PC-3 (cell line): ENCODE data around the gene SPEN. TPM values are rescaled to one million over a fixed set of nuclear protein-coding genes. Genes with fewer than 3 reads are reported as not detected.

ENCODE experiments used
- ATAC-seq: fragments of 200-7000 bp; cut with Tn5 transposase; 2 replicates; pipeline ENCODE4 v1.9.1; 2020; ENCODE audit warnings: mild to moderate bottlenecking, moderate library complexity
- BruUV-seq: library from RNA; stranded (reverse); fragments of 400-500 nt; replicated peaks from 2 replicates; lab custom pipeline; 2021; lab: Mats Ljungman, UMichigan
- CTCF ChIA-PET: fragments of 300-600 bp; sonication (Branson Sonifier 250); formaldehyde crosslinking; loops from one replicate; lab custom pipeline; 2022; ENCODE audit warnings: antibody characterized with exemption; lab: Charles Lee
- POLR2A ChIA-PET: fragments of 300-600 bp; sonication (Branson Sonifier 250); formaldehyde crosslinking; loops from one replicate; lab custom pipeline; 2022; ENCODE audit warnings: antibody characterized with exemption; ENCODE audit not compliant: unreplicated experiment; lab: Charles Lee
- DNase-seq: peaks from one replicate; pipeline ENCODE4 v3.0.0-alpha.2; 2015
- H2AFZ ChIP-seq: fragments of 300-600 bp; sonication (generic); 2 replicates; pipeline ENCODE4 v1.6.0; 2016; ENCODE audit warnings: antibody characterized with exemption, low read length
- H3F3A ChIP-seq: fragments of 300-600 bp; sonication (generic); one replicate; pipeline ENCODE4 v1.6.0; 2017; ENCODE audit warnings: antibody characterized with exemption, low read length, control low read depth, mild to moderate bottlenecking; ENCODE audit not compliant: unreplicated experiment
- H3K27ac ChIP-seq: fragments of 300-600 bp; sonication (generic); 2 replicates; pipeline ENCODE4 v1.5.1; 2016; ENCODE audit warnings: mild to moderate bottlenecking, low read length
- H3K27me3 ChIP-seq: fragments of 300-600 bp; sonication (generic); 2 replicates; pipeline ENCODE4 v1.6.1; 2016; ENCODE audit warnings: low read length, mixed read lengths
- H3K36me3 ChIP-seq: fragments of 300-600 bp; sonication (generic); 2 replicates; pipeline ENCODE4 v1.6.1; 2016; ENCODE audit warnings: low read depth, mixed run types, low read length, mixed read lengths
- H3K4me1 ChIP-seq: fragments of 300-600 bp; sonication (generic); 2 replicates; pipeline ENCODE4 v1.5.1; 2016; ENCODE audit warnings: low read length; ENCODE audit not compliant: insufficient read depth
- H3K4me2 ChIP-seq: fragments of 300-600 bp; sonication (generic); 2 replicates; pipeline ENCODE4 v1.6.0; 2016; ENCODE audit warnings: low read length
- H3K4me3 ChIP-seq: fragments of 300-600 bp; sonication (generic); 2 replicates; pipeline ENCODE4 v1.5.1; 2016; ENCODE audit warnings: mild to moderate bottlenecking, low read length, mixed read lengths
- H3K79me2 ChIP-seq: fragments of 300-600 bp; sonication (generic); 2 replicates; pipeline ENCODE4 v1.6.1; 2017; ENCODE audit warnings: low read length, mixed read lengths
- H3K9ac ChIP-seq: fragments of 300-600 bp; sonication (generic); 2 replicates; pipeline ENCODE4 v1.6.0; 2016; ENCODE audit warnings: mild to moderate bottlenecking, low read length
- H3K9me2 ChIP-seq: fragments of 300-600 bp; sonication (generic); replicated peaks from 2 replicates; pipeline ENCODE4 v1.6.1; 2016; ENCODE audit warnings: mixed run types, low read length, mixed read lengths
- H3K9me3 ChIP-seq: fragments of 300-600 bp; sonication (generic); 2 replicates; pipeline ENCODE4 v1.6.1; 2016; ENCODE audit warnings: low read length, mixed read lengths
- H4K20me1 ChIP-seq: fragments of 300-600 bp; sonication (generic); 2 replicates; pipeline ENCODE4 v1.6.1; 2016; ENCODE audit warnings: low read length, mixed read lengths
- EZH2 ChIP-seq: fragments of 300-600 bp; sonication (generic); IDR thresholded peaks from one replicate; pipeline ENCODE4 v1.6.1; 2017; ENCODE audit warnings: antibody characterized with exemption, mild to moderate bottlenecking, low read length; ENCODE audit not compliant: unreplicated experiment
- EZH2phosphoT487 ChIP-seq: fragments of 300-600 bp; sonication (generic); IDR thresholded peaks from 2 replicates; pipeline ENCODE4 v1.6.1; 2018; ENCODE audit warnings: mild to moderate bottlenecking, antibody characterized with exemption, low read length, borderline replicate concordance
- intact Hi-C: fragments of 100-400 bp; cut with micrococcal nuclease; formaldehyde crosslinking; loops from 2 replicates; pipeline ENCODE4 v1.9.0; 2023
- total RNA-seq: library from RNA; depleted of rRNA; stranded (reverse); fragments of >200 nt; gene quantifications from 2 replicates; pipeline ENCODE4 v1.2.3, GENCODE V29; 2014
- TF ChIP-seq, protein P1 (sequence below): fragments of 300-600 bp; sonication (generic); conservative IDR thresholded peaks from 2 replicates; pipeline ENCODE4 v1.5.1; 2017; ENCODE audit warnings: antibody characterized with exemption, low read depth, mild to moderate bottlenecking, low read length

SPEN gene
- total RNA-seq, 1 experiment from 2014 or later: 26.7 TPM

DNA sequence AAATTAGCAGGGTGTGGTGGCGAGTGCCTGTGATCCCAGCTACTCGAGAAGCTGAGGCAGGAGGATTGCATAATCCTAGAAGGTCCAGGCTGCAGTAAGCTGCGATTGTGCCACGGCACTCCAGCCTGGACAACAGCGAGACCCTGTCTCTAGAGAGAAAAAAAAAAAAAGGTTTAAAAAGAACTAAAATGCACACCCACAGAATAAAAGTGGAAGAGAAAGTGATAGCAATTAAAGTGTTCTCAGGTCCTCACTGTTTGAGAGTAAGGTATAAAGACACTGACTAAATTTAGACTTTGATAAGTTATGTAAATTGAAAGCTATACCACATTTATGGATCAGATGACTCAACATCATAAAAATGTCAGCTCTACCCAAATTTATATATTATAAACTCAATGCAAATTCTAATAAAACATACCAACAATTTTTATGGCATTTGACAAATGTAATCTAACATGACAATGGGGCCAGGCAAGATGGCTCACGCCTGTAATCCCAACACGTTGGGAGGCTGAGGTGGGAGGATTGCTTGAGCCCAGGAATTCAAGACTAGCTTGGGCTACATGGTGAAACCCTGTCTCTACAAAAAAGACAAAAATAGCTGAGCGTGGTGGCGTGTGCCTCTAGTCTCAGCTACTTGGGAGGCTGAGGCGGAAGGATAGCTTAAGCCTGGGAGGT lies 116.6 kb downstream of the SPEN start:
- intact Hi-C loops: no loop called here
- Histone ChIP-seq H3K9me2 (no peaks in the 10 kb centered on the region), H3K4me3 (no peak overlapping the region), H3K4me1 (peaks cover 11% of the 10 kb centered on the region), H3F3A (no peaks in the 10 kb centered on the region), H3K27me3 (no peaks in the 10 kb centered on the region), H3K4me2 (no peak overlapping the region), H2AFZ (no peak overlapping the region), H3K27ac (no peak overlapping the region), H3K9ac (no peak overlapping the region), H3K9me3 (no peaks in the 10 kb centered on the region), H4K20me1 (no peaks in the 10 kb centered on the region; the same call in 1 of the 2 replicates), H3K36me3 (peaks cover 15% of the 10 kb centered on the region), H3K79me2 (peaks cover 67% of the 10 kb centered on the region)
- TF ChIP-seq EZH2phosphoT487: no peak
- TF ChIP-seq, protein P1, sequence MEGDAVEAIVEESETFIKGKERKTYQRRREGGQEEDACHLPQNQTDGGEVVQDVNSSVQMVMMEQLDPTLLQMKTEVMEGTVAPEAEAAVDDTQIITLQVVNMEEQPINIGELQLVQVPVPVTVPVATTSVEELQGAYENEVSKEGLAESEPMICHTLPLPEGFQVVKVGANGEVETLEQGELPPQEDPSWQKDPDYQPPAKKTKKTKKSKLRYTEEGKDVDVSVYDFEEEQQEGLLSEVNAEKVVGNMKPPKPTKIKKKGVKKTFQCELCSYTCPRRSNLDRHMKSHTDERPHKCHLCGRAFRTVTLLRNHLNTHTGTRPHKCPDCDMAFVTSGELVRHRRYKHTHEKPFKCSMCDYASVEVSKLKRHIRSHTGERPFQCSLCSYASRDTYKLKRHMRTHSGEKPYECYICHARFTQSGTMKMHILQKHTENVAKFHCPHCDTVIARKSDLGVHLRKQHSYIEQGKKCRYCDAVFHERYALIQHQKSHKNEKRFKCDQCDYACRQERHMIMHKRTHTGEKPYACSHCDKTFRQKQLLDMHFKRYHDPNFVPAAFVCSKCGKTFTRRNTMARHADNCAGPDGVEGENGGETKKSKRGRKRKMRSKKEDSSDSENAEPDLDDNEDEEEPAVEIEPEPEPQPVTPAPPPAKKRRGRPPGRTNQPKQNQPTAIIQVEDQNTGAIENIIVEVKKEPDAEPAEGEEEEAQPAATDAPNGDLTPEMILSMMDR: no peak
- TF ChIP-seq EZH2: no peak
- CTCF ChIA-PET: interaction anchor here (0.6 kb wide), 1 partner anchor 389 kb away, joined by 3 read pairs; no protein-coding TSS in a partner anchor
- DNase-seq (peak; percentile 54), ATAC-seq (peak; percentile 75)
- BruUV-seq: no TSS peak
- POLR2A ChIA-PET: no interaction called here

GRCh38 chr1:15965228-15965767 lies 117.8 kb downstream of the SPEN start:
- CTCF ChIA-PET: no interaction called here
- Histone ChIP-seq H4K20me1 (no peaks in the 10 kb centered on the region; the same call in 1 of the 2 replicates), H3K9ac (no peak overlapping the region), H3K9me3 (no peaks in the 10 kb centered on the region), H3K9me2 (no peaks in the 10 kb centered on the region), H3K4me2 (no peak overlapping the region), H3F3A (no peaks in the 10 kb centered on the region), H3K27ac (no peak overlapping the region), H2AFZ (no peak overlapping the region), H3K79me2 (peaks cover 68% of the 10 kb centered on the region), H3K4me1 (peaks cover 11% of the 10 kb centered on the region), H3K4me3 (no peak overlapping the region), H3K27me3 (no peaks in the 10 kb centered on the region), H3K36me3 (peaks cover 24% of the 10 kb centered on the region)
- BruUV-seq: no TSS peak
- ATAC-seq: no peak
- TF ChIP-seq EZH2: no peak
- TF ChIP-seq, protein P1: no peak
- no peak for TF ChIP-seq EZH2phosphoT487
- intact Hi-C loops: no loop called here
- POLR2A ChIA-PET: no interaction called here
- no peak for DNase-seq
